HepG2 (cell line): Measurements from ENCODE around the gene POFUT2. TPM values are rescaled to one million over a fixed set of nuclear protein-coding genes. Genes with fewer than 3 reads are reported as not detected.

Source experiments
- AHDC1 ChIP-seq: sonication (generic); formaldehyde crosslinking; IDR thresholded peaks from 2 replicates; pipeline ENCODE4 v1.5.1; 2020; ENCODE audit warnings: mild to moderate bottlenecking, missing genetic modification reagents, borderline replicate concordance
- CBX5 ChIP-seq: sonication (generic); formaldehyde crosslinking; IDR thresholded peaks from 2 replicates; pipeline ENCODE4 v1.4.0; 2020; ENCODE audit warnings: missing genetic modification reagents, borderline replicate concordance
- HOXA5 ChIP-seq: sonication (generic); formaldehyde crosslinking; IDR thresholded peaks from 2 replicates; pipeline ENCODE4 v1.4.0; 2020; ENCODE audit warnings: missing genetic modification reagents
- IRX3 ChIP-seq: sonication (generic); formaldehyde crosslinking; IDR thresholded peaks from 2 replicates; pipeline ENCODE4 v1.8.1; 2023; ENCODE audit warnings: mild to moderate bottlenecking, low read depth, missing genetic modification reagents, borderline replicate concordance
- LRRFIP1 ChIP-seq: sonication (generic); formaldehyde crosslinking; conservative IDR thresholded peaks from 2 replicates; pipeline ENCODE4 v1.4.0; 2020; ENCODE audit warnings: missing genetic modification reagents
- NFE2L2 ChIP-seq: fragments of 150-350 bp; IDR thresholded peaks from 2 replicates; pipeline ENCODE4 v1.6.1; 2014; ENCODE audit warnings: low read length
- RNF219 ChIP-seq: sonication (generic); formaldehyde crosslinking; IDR thresholded peaks from 2 replicates; pipeline ENCODE4 v1.5.0; 2020; ENCODE audit warnings: mild to moderate bottlenecking, missing genetic modification reagents
- SMAD3 ChIP-seq: sonication (generic); formaldehyde crosslinking; IDR thresholded peaks from 2 replicates; pipeline ENCODE4 v1.4.0; 2020; ENCODE audit warnings: missing genetic modification reagents
- TFAP4 ChIP-seq: sonication (generic); IDR thresholded peaks from 2 replicates; pipeline ENCODE4 v1.6.1; 2016; ENCODE audit warnings: low read depth, borderline replicate concordance
- ZBTB2 ChIP-seq: sonication (generic); formaldehyde crosslinking; IDR thresholded peaks from 2 replicates; pipeline ENCODE4 v1.8.0; 2022; ENCODE audit warnings: low read depth, missing genetic modification reagents
- ZNF713 ChIP-seq: sonication (generic); formaldehyde crosslinking; IDR thresholded peaks from 2 replicates; pipeline ENCODE4 v1.4.0; 2020; ENCODE audit warnings: mild to moderate bottlenecking, missing genetic modification reagents
- ZNF839 ChIP-seq: sonication (generic); formaldehyde crosslinking; IDR thresholded peaks from 2 replicates; pipeline ENCODE4 v1.4.0; 2020; ENCODE audit warnings: missing genetic modification reagents, mild to moderate bottlenecking, borderline replicate concordance
- ZZZ3 ChIP-seq: sonication (generic); formaldehyde crosslinking; IDR thresholded peaks from 2 replicates; pipeline ENCODE4 v1.4.0; 2020; ENCODE audit warnings: missing genetic modification reagents, mild to moderate bottlenecking, borderline replicate concordance
- polyA plus RNA-seq, 8 experiments: library from polyadenylated mRNA; depleted of rRNA in 3 of 8; stranded (reverse) in 7 of 8; unstranded in 1 of 8; fragments of >200 nt; fragmentation: Illumina TruSeq in 4 of 8; extraction: Trizol in 4 of 8; gene quantifications; 2 replicates each; pipeline versions ENCODE4 v1.2.1 to v1.2.3, GENCODE V29; 2011 to 2016; ENCODE audit warnings: low read depth in 4 of 8, missing spikeins in 1 of 8, mixed read lengths in 1 of 8; ENCODE audit not compliant: insufficient read depth in 1 of 8
- total RNA-seq, 5 experiments: library from RNA; depleted of rRNA; stranded (reverse); fragments of >200 nt; fragmentation: Illumina TruSeq; extraction: Trizol; gene quantifications; 2 replicates each; pipeline ENCODE4 v1.2.3, GENCODE V29; 2016; ENCODE audit warnings: low read depth in 1 of 5

POFUT2 gene
- total and polyA plus RNA-seq, 2 of the 13 experiments (the other 11 are each of a cell fraction or from before 2014, with no cell fraction given): 22.8 to 24.0 TPM

GRCh38 chr21:45267390-45267760, 20.3 kb downstream of the POFUT2 start (continued):
- no peak for TF ChIP-seq TFAP4
- TF ChIP-seq ZBTB2 (CRISPR knock-in tag): no peak
- TF ChIP-seq NFE2L2: no peak
- TF ChIP-seq CBX5 (CRISPR knock-in tag): no peak
- TF ChIP-seq IRX3 (CRISPR knock-in tag): no peak
- TF ChIP-seq ZZZ3 (CRISPR knock-in tag): no peak
- no peak for TF ChIP-seq LRRFIP1 (CRISPR knock-in tag)
- no peak for TF ChIP-seq SMAD3 (CRISPR knock-in tag)
- TF ChIP-seq AHDC1: no peak
- no peak for TF ChIP-seq ZNF713
- TF ChIP-seq RNF219 (CRISPR knock-in tag): no peak
- no peak for TF ChIP-seq ZNF839
- no peak for TF ChIP-seq HOXA5
